HCT116 (cell line): ENCODE results near the gene BRINP3. TPM values are rescaled to one million over a fixed set of nuclear protein-coding genes. Genes with fewer than 3 reads are reported as not detected.

Experiments
- ATAC-seq: fragments of 200-7000 bp; cut with Tn5 transposase; 2 replicates; pipeline ENCODE4 v1.9.1; 2020; ENCODE audit warnings: mild to moderate bottlenecking, moderate library complexity
- BruUV-seq: library from RNA; stranded (reverse); fragments of 400-500 nt; replicated peaks from 2 replicates; lab custom pipeline; 2021; lab: Mats Ljungman, UMichigan
- CTCF ChIA-PET: fragments of 300-600 bp; sonication (Branson Sonifier 250); formaldehyde crosslinking; loops from one replicate; lab custom pipeline; 2021; ENCODE audit warnings: antibody characterized with exemption; lab: Charles Lee
- POLR2A ChIA-PET: fragments of 300-600, 350-600 bp; sonication (Branson Sonifier 250); formaldehyde crosslinking; loops from one replicate; lab custom pipeline; 2021; ENCODE audit warnings: antibody characterized with exemption; lab: Charles Lee
- RAD21 ChIA-PET, 2 experiments: fragments of 300-600 bp; sonication (Branson Sonifier 250); formaldehyde crosslinking; loops; one replicate each; lab custom pipeline; 2023; ENCODE audit warnings: low total read pairs in 2 of 2; ENCODE audit not compliant: uncharacterized antibody in 2 of 2, unreplicated experiment in 2 of 2, low non-redundant PET in 1 of 2; lab: Charles Lee
- DNase-seq: peaks from one replicate; pipeline ENCODE4 v3.0.0-alpha.2; 2010; ENCODE audit warnings: low read depth, low spot score
- H2AFZ ChIP-seq: fragments of 200-600 bp; shearing (Covaris generic), sonication (generic); 2 replicates; pipeline ENCODE4 v1.6.1; 2017; ENCODE audit warnings: low read depth, mixed run types, mixed read lengths, antibody characterized with exemption, low read length; ENCODE audit not compliant: poor library complexity, severe bottlenecking
- H3K27ac ChIP-seq: 2 replicates; pipeline ENCODE4 v1.5.1; 2012; ENCODE audit warnings: low read depth, low read length
- H3K27me3 ChIP-seq: fragments of 200-600 bp; sonication (generic); 2 replicates; pipeline ENCODE4 v1.6.1; 2016; ENCODE audit warnings: mixed run types, low read length, mixed read lengths; ENCODE audit not compliant: insufficient read depth
- H3K36me3 ChIP-seq, 2 experiments: fragments of 200-500 bp in 1 of 2; fragments of 200-600 bp in 1 of 2; sonication (Bioruptor generic) in 1 of 2; sonication (generic) in 1 of 2; 2 replicates each; pipeline versions ENCODE4 v1.5.1 to v1.6.1; 2014 to 2016; ENCODE audit warnings: low read length in 2 of 2, inconsistent platforms in 1 of 2, mixed read lengths in 1 of 2, mixed run types in 1 of 2; ENCODE audit not compliant: insufficient read depth in 2 of 2, control insufficient read depth in 1 of 2
- H3K4me1 ChIP-seq, 2 experiments: fragments of 200-600 bp in 1 of 2; sonication (generic) in 1 of 2; 2 replicates each; pipeline versions ENCODE4 v1.5.1 to v1.6.1; 2012 to 2017; ENCODE audit warnings: low read length in 2 of 2, inconsistent platforms in 1 of 2, mild to moderate bottlenecking in 1 of 2, mixed read lengths in 1 of 2, mixed run types in 1 of 2, moderate library complexity in 1 of 2; ENCODE audit not compliant: insufficient read depth in 2 of 2, control insufficient read depth in 1 of 2
- H3K4me2 ChIP-seq: fragments of 200-600 bp; sonication (generic); 2 replicates; pipeline ENCODE4 v1.6.1; 2017; ENCODE audit warnings: mixed run types, low read length, mixed read lengths
- H3K4me3 ChIP-seq, 2 experiments: fragments of 200-600 bp in 1 of 2; sonication (generic) in 1 of 2; replicated peaks in 1 of 2; 2 replicates each; pipeline ENCODE4 v1.5.1; 2011 to 2016; ENCODE audit warnings: low read length in 2 of 2, control low read depth in 1 of 2, low read depth in 1 of 2, mild to moderate bottlenecking in 1 of 2, mixed read lengths in 1 of 2, mixed run types in 1 of 2
- H3K79me2 ChIP-seq: fragments of 200-600 bp; sonication (generic); 2 replicates; pipeline ENCODE4 v1.6.1; 2017; ENCODE audit warnings: mild to moderate bottlenecking, mixed run types, low read length, moderate library complexity, mixed read lengths; ENCODE audit not compliant: insufficient read depth
- H3K9ac ChIP-seq: fragments of 200-600 bp; sonication (generic); 2 replicates; pipeline ENCODE4 v1.6.1; 2016; ENCODE audit warnings: low read length, mixed read lengths
- H3K9me2 ChIP-seq: fragments of 200-600 bp; sonication (generic), shearing (Covaris generic); 2 replicates; pipeline ENCODE4 v1.6.1; 2017; ENCODE audit warnings: mixed run types, mild to moderate bottlenecking, moderate library complexity; ENCODE audit not compliant: insufficient read depth
- H3K9me3 ChIP-seq, 2 experiments: fragments of 200-500 bp in 1 of 2; fragments of 200-600 bp in 1 of 2; sonication (Bioruptor generic) in 1 of 2; sonication (generic) in 1 of 2; 2 replicates each; pipeline ENCODE4 v1.6.1; 2014 to 2017; ENCODE audit warnings: low read length in 2 of 2, mixed read lengths in 2 of 2, inconsistent platforms in 1 of 2, low read depth in 1 of 2, mild to moderate bottlenecking in 1 of 2, mixed run types in 1 of 2, moderate library complexity in 1 of 2; ENCODE audit not compliant: control insufficient read depth in 1 of 2, insufficient read depth in 1 of 2
- H4K20me1 ChIP-seq: fragments of 200-600 bp; sonication (generic), shearing (Covaris generic); 2 replicates; pipeline ENCODE4 v1.6.1; 2017; ENCODE audit warnings: mixed run types, mild to moderate bottlenecking, moderate library complexity; ENCODE audit not compliant: insufficient read depth
- CBX3 ChIP-seq: IDR thresholded peaks from 2 replicates; pipeline ENCODE4 v1.6.1; 2012; ENCODE audit warnings: low read depth
- EGR1 ChIP-seq: IDR thresholded peaks from 2 replicates; pipeline ENCODE4 v1.6.1; 2012; ENCODE audit warnings: low read depth
- ELF1 ChIP-seq: IDR thresholded peaks from 2 replicates; pipeline ENCODE4 v1.6.1; 2012; ENCODE audit warnings: low read depth, borderline replicate concordance
- FOSL1 ChIP-seq: IDR thresholded peaks from 2 replicates; pipeline ENCODE4 v1.6.1; 2012; ENCODE audit warnings: low read depth
- JUND ChIP-seq: IDR thresholded peaks from 2 replicates; pipeline ENCODE4 v1.6.1; 2012
- POLR2A ChIP-seq: IDR thresholded peaks from 2 replicates; pipeline ENCODE4 v1.7.0; 2011; ENCODE audit warnings: borderline replicate concordance; ENCODE audit not compliant: insufficient read depth, insufficient read length; ENCODE audit errors: extremely low read depth
- RAD21 ChIP-seq: IDR thresholded peaks from 2 replicates; pipeline ENCODE4 v1.6.1; 2012; ENCODE audit warnings: low read depth, mild to moderate bottlenecking
- REST ChIP-seq: IDR thresholded peaks from 2 replicates; pipeline ENCODE4 v1.6.1; 2012; ENCODE audit warnings: low read depth
- SIN3A ChIP-seq: IDR thresholded peaks from 2 replicates; pipeline ENCODE4 v1.6.1; 2012; ENCODE audit warnings: low read depth
- SP1 ChIP-seq: IDR thresholded peaks from 2 replicates; pipeline ENCODE4 v1.6.1; 2012; ENCODE audit warnings: low read depth
- SRF ChIP-seq: IDR thresholded peaks from 2 replicates; pipeline ENCODE4 v1.6.1; 2012; ENCODE audit warnings: low read depth
- intact Hi-C: fragments of 100-400 bp; cut with micrococcal nuclease; formaldehyde crosslinking; loops from 2 replicates; pipeline ENCODE4 v1.10.0; 2022
- total RNA-seq: library from RNA; stranded (reverse); gene quantifications from one replicate; pipeline ENCODE4 v1.2.1, GENCODE V29; 2021; ENCODE audit not compliant: unreplicated experiment
- TF ChIP-seq, protein P1 (sequence below): IDR thresholded peaks from 2 replicates; pipeline ENCODE4 v1.6.1; 2012

The BRINP3 gene
- total RNA-seq, 1 experiment from 2014 or later, result not detected

- DNase-seq, result no peak
- ChIA-PET RAD21 (no interaction called here), POLR2A (no interaction called here), CTCF (no interaction called here)
- Histone ChIP-seq H3K27ac (no peak overlapping the region), H3K4me3 (no peak overlapping the region), H2AFZ (no peak overlapping the region), H3K79me2 (no peaks in the 10 kb centered on the region), H3K9me3 (no peaks in the 10 kb centered on the region), H3K4me1 (no peaks in the 10 kb centered on the region), H3K4me2 (no peak overlapping the region), H3K9ac (no peak overlapping the region), H3K36me3 (no peaks in the 10 kb centered on the region), H3K9me2 (no peaks in the 10 kb centered on the region), H3K27me3 (no peaks in the 10 kb centered on the region), H4K20me1 (no peaks in the 10 kb centered on the region)
- intact Hi-C loops, result no loop called here
- TF ChIP-seq SIN3A (no peak), SRF (no peak), CBX3 (no peak), JUND (no peak), ELF1 (no peak), FOSL1 (no peak), REST (no peak)
- TF ChIP-seq, protein P1, sequence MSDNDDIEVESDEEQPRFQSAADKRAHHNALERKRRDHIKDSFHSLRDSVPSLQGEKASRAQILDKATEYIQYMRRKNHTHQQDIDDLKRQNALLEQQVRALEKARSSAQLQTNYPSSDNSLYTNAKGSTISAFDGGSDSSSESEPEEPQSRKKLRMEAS, result no peak
- ATAC-seq, result no peak
- BruUV-seq, result no TSS peak
Observed at GRCh38 chr1:190344454-190344853, 133.2 kb downstream of the BRINP3 start.

GRCh38 chr1:190338829-190339228 lies 138.8 kb downstream of the BRINP3 start:
- DNase-seq, result no peak
- no TSS peak for BruUV-seq
- H3K4me2 ChIP-seq, result no peak overlapping the region
- H4K20me1 ChIP-seq, result no peaks in the 10 kb centered on the region
- no peak overlapping the region for H2AFZ ChIP-seq
- no peaks in the 10 kb centered on the region for H3K36me3 ChIP-seq
- no peaks in the 10 kb centered on the region for H3K9me3 ChIP-seq
- ATAC-seq, result no peak
- intact Hi-C loops, result no loop called here
- H3K27me3 ChIP-seq, result no peaks in the 10 kb centered on the region
- no peaks in the 10 kb centered on the region for H3K79me2 ChIP-seq
- RAD21 ChIA-PET, result no interaction called here
- no peak overlapping the region for H3K4me3 ChIP-seq
- no peak for TF ChIP-seq SIN3A
- TF ChIP-seq EGR1, result no peak
- TF ChIP-seq RAD21, result no peak
- no peak for TF ChIP-seq POLR2A
- TF ChIP-seq SP1, result no peak
- no peaks in the 10 kb centered on the region for H3K4me1 ChIP-seq
- no peak overlapping the region for H3K9ac ChIP-seq
- POLR2A ChIA-PET, result no interaction called here
- no peaks in the 10 kb centered on the region for H3K9me2 ChIP-seq
- H3K27ac ChIP-seq, result no peak overlapping the region
- CTCF ChIA-PET, result no interaction called here
